Measurements from ENCODE around the gene FKBP11.
A peak's percentile ranks its signal among the peaks of the same experiment; 100 is the strongest.

FKBP11 gene

GRCh38 chr12:48925304-48926011 lies at the start of gene FKBP11:
Gene FKBP11 (minus strand): TSS chr12:48925492. CDS start chr12:48925428, 64 bp downstream.
- DNase-seq = peak; percentile 80

DNA sequence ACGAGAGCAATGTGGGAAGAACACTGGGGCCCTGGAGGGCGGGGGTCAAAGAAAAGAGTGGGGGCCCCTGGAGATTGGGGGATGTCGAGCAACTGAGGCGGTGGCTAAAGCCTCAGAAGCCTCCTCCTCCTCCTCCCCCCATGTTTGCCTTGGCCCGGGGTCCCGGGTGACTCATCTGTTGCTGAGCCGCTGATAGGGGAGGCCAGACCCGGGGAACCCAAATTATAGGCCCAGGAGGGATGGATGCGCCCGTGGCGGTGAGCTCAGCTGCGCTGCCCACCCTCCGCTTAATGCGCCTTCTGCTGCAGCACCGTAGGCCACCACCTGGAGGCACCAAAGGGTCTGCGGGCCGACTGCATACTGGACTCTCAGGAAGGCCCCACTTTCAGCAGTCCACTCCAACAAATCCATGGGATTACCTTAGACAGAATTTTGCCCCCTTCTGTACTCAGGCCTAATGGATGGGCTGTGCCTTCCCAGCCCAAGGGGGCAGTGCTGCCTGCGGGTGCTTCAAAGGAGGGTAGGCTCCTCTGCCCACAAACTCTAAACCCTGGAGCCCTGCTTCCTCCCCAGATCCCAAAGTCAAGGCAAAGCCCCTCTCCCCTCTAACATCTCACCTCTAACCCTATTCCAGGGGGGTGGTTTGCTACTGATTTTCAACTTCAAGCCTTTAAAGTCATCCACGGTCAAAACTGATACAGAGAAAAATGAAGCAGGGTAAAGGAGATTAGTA lies 48.8 kb upstream of the FKBP11 start:
- DNase-seq = no peak

- DNase-seq = no peak
Observed at GRCh38 chr12:48973531-48973930, 48.2 kb upstream of the FKBP11 start.

- no peak for DNase-seq
Observed at GRCh38 chr12:48972952-48973483, 47.7 kb upstream of the FKBP11 start.

GRCh38 chr12:48972213-48972951 lies 47.1 kb upstream of the FKBP11 start:
- no peak for DNase-seq

- DNase-seq = no peak
Observed at GRCh38 chr12:48970702-48971334, 45.5 kb upstream of the FKBP11 start.

DNA sequence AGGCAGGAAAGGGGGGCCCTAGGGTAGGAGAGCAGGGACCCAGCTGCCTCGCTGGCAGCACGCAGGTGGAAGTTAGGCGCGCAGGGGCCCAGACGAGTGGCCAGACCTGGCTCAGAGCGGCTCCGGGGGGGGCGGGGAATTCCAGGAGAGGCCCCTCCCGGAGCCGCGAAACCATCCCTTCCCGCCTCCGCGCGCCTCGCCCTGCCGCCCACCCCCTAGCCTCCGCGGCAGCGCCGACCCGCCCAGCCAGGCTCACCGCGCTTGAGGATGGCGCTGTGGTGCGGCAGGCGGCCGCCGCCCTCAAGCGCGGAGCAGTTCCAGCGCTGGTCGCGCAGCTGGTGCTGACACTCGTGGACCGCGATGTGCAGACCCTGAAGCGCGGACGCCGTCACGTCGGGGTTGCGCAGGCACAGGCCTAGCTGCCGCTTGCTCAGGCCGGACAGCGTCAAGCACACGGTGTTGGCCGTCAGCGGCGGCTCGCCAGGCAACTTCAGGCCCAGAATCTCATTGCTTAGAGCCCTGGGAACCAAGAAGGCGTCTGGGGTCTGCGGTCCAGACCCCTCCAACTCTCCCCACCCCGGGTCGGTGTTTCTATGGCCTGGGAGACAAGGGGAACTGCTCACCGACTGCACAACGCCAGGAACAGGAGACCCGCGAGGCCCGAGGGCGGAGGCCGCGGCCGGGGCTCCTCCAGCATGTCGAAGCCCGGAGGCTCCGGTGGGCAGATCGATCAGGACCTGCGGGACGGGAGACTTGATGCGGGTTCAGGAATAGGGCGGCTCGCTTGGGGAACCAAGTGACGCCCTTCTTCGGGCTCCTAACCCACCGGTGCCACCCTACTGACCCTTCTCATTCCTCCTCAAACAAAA lies 44.8 kb upstream of the FKBP11 start:
- DNase-seq = no peak

GRCh38 chr12:48969160-48969771 lies 44.0 kb upstream of the FKBP11 start:
- no peak for DNase-seq

DNA sequence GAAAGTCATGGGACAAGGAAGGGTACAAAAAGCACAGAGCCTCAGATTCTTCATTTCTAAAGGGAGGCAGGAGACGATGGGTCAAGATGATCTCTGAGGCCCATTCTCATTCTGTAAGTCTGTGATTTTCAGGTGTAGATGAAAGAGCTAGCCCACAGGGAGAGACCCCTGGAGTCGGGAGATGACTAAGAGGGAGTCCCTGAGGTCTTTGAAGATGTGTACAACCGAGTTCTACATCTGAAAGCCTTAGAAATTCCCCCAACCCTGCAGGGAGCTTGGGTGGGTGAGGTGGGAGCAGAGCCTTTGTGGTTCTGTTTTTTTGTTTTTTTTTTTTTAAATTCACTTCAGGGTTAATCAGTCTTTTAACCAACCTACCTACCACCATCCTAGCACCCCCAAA lies 43.2 kb upstream of the FKBP11 start:
- no peak for DNase-seq

DNA sequence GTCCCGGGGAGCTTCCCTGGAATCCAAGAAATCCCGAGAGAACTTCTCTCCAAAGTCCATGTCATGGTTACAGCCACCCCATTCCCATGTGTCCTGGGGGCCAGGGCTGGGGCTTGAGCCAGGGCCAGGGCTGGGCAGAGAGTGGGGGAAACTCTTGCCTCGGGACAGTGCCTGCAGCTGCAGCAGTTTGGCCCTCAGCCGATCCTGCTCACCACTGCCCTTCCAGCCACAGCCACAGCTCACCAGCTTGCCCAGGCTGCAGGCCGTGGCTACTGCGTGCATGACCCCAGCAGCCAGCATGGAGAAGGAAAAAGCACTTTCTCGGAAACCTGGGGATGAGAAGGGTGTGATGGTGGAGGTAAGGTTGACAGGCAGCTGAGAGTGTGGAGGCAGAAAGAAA lies 42.7 kb upstream of the FKBP11 start:
- DNase-seq = no peak

- DNase-seq = no peak
Observed at GRCh38 chr12:48966177-48966895, 41.0 kb upstream of the FKBP11 start.

DNA sequence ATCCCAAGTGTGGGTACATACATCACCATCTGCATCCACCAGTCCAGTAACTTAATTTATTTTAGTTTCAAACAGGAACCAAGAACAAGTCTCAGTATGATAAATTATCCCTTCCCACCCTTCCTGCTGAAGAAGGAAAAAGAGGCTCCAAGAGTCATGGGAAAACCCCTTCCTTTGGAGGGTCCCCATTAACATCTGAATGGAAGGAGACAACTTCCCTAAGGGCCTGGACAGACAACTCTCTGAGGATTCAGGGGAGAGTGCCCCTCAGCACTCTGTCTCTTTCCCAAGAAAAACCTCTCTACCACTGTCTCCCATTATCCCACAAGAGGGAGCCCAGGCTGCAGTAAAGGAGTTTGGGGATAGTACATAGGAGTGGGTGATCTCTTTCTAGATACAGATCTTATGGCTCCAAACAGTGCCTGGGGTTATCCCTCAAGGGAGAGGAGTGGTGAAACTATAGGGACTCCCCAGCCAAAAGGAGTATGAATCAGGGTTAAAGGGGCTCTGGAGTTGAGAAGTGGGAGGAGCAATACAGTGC lies 40.1 kb upstream of the FKBP11 start:
- no peak for DNase-seq

- no peak for DNase-seq
Observed at GRCh38 chr12:48961801-48962200, 36.5 kb upstream of the FKBP11 start.

DNA sequence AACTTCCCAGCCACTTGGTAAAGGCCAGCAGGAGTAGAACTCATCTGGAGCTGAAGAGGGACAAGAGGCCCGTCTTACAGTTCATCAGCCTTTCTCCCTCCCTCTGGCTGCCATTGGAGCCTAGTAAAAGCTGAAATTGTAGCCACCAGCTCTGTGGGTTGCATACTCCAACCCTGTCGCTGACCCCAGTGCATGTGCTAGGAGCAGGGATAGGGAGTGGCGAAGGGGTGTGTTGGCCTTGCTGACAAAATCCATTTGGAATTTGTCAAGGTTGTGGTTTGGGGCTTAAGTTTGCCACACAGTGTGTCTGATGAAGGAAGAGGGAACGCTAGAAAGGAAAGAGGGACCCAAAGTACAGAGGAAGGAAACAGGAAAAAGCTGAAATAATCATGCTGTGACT lies 36.0 kb upstream of the FKBP11 start:
- no peak for DNase-seq

DNA sequence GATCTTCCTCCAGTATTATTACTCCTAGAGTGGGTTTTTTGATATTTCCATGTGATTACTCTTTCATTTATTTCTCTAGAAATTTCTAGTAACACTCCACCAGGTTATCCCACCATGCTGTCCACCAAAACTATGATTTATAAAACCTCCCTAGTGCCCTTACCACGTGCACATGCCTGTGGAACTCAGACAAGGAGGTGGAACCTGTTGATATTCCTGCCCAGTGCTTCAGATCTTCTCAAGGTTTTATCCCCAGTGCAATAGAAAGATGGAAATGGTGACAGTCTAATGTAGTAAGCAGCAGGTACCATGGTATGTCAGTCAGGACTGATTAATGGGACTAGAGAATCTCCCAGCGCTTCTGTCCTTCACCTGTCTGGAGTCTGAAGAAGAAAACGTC lies 35.5 kb upstream of the FKBP11 start:
- DNase-seq = no peak

DNA sequence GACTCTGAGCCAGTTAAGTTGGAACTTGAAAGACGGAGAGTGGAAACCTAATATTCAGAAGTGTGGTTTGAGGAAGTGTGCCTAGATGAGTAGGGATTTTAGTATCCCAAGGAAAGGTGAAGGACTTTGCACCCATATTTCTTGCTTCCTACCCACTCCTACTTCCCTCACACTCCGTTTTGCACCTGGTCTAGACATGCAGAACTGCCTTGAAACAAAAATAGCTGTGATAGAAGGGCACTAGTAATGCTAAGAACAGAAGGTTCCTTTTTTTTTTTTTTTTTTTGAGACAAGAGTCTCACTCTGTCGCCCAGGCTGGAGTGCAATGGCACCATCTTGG lies 32.7 kb upstream of the FKBP11 start:
- no peak for DNase-seq

DNA sequence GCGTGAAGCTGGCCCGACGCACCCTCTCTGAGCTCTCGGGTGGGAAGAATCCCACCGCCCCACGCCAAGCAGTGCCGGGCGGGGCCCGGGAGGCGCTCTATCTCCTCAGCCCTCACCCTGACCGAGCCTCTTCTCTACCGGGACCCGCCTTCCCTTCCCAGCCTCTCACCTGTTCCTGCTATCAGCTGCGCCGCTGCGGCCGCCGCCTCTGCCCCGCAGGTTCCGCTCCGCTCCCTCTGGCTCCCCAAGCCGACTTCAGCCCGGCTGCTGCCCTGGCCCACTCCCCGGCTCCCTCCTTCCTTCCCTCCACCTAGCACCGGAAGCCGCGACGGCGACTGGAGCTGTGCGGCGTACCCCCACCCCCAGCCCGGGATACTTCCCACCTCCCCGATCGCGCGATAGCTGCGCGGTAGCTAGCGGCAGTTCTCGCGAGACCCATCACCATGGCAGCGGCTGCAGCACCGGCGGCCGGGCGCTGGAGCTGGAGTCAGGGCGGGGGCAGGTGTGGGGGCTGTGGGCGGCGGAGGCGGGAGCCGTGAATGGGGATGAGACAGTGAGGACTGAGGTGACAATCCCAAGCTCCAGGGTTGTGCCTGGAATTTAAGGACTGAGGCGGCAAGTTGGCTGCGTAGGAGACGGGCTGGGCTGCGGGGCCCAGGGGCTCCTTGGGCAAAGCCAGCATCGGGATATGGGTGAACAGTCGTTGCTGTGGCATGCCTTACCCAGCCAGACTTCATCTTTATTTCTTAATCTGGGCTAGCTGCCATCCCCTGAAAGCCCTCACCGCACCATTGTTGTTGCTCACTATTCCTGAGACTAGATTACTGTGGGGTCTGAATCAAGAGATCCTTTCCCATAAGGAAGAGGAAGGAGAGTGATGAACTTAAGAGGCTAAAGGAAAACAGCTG lies 32.1 kb upstream of the FKBP11 start, which contains the start of gene ARF3:
Gene ARF3, minus strand, starts transcription at position 347 of the 908 bp plus-strand sequence. CDS start 16,392 bp downstream, outside the sequence.
- peak; percentile 91 for DNase-seq

DNA sequence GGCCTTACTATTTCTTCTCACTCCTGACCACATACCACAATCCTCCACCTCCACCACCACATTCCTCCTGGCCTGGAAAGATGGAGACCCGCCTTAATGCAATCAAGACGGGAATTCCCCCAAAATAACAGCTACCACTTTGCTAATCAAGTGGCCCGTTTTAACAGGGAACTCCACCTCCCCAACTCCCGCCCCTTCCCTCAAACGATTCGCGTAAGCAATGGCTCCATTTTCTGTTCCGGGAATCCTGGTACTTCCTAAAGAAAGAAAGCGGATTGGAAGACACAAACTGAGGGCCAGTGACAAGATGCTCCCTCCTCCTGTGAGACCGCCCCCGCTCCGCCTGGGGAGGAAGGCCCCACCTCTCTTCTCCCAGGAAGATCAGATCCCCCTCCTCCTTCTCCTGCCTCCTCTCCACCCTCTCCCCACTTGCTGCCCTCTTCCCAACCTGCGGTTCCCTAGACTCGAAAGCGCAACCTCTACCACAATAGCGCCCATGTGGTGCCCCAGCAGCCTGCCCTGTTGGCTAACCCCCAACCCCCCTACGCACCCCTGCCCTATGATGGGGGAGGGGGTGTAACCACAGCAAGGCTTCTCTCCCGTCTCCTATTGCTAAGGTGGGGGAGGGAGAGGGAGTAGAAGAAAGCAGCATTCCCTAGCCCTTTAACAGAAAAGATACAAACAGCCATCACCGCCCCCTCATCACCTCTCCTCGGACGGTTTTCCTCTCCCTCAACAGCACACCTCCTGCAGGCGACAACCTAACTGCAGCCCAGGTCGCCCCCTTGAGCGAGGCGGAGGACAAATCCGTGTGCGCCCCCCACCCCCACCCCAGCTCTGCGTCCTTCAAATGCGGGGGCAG lies 31.2 kb upstream of the FKBP11 start:
- no peak for DNase-seq

Data from activated gamma-delta T cell treated with Interleukin-2 at 50 U/mL for 16 hours (primary cell).